GM12874 (cell line): ENCODE results near the gene FOXG1.

Source experiments
- TF ChIP-seq, protein P1 (sequence below): IDR thresholded peaks from 2 replicates; pipeline ENCODE4 v1.5.1; 2011; ENCODE audit warnings: low read depth, mild to moderate bottlenecking, control low read depth, low read length, moderate library complexity; ENCODE audit not compliant: insufficient read depth

Gene FOXG1

DNA sequence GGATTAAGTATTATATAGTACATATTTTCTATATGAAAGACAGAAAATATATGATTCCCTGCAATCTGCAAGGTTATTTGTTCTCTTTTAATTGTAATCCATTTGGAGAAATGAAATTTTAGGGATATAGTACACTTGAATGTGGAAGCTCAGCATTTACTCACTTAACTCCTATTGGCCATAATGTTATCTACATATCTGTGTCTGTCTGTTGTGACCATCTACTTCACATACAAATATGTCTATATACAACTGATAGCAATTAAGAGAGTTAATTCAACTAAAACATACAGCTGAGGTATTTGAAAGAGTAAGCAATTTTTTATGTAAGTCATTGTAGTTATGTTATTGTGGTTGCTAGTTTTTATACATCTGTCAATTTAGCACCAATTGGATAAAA is 12.9 kb downstream of the FOXG1 start:
- TF ChIP-seq, protein P1, sequence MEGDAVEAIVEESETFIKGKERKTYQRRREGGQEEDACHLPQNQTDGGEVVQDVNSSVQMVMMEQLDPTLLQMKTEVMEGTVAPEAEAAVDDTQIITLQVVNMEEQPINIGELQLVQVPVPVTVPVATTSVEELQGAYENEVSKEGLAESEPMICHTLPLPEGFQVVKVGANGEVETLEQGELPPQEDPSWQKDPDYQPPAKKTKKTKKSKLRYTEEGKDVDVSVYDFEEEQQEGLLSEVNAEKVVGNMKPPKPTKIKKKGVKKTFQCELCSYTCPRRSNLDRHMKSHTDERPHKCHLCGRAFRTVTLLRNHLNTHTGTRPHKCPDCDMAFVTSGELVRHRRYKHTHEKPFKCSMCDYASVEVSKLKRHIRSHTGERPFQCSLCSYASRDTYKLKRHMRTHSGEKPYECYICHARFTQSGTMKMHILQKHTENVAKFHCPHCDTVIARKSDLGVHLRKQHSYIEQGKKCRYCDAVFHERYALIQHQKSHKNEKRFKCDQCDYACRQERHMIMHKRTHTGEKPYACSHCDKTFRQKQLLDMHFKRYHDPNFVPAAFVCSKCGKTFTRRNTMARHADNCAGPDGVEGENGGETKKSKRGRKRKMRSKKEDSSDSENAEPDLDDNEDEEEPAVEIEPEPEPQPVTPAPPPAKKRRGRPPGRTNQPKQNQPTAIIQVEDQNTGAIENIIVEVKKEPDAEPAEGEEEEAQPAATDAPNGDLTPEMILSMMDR: no peak

DNA sequence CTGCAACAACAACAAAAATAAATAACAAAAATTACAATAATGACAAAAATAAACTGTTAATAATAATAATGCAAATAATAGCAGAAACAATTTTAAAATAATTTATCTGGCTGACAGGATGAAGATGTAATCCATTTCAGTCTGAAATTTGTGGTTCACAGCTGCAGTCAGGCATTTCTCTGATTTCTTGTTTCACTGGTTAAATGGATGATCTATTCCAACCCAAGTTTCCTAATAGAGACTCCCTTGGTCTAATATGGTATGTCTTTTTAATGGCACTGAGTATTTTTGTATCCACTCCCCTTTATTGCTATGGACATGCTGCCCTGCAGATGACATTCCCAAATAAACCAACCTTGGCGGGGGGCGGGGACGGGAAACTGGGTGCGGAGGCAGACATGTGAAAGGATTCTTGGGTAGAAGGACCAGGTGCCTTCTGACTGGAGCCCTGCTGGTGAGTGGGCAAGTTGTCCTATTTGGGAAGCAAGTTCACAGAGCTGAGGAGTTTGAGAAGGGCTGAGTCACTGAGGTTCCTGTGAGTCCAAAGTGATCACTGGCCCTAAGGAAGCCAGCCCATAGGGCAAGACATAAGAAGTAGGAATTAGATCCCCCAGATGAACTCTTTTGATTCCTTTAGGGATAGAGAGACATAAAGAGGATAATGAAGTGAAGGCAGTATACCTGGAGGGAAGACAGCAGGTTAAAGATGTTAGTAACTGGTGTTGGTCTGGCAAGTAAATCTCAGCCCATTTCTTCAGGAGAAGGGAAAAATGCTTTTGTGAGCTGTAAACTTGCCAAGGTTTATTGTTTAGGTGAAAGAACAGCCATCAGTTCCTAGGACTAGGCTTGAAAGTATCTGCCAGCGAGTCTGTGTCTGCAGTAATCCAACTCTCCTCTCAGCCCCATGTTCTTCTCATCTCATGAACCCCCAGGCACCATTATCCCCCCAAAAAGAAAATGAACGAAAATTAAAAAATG is 14.5 kb downstream of the FOXG1 start:
- TF ChIP-seq, protein P1: no peak

DNA sequence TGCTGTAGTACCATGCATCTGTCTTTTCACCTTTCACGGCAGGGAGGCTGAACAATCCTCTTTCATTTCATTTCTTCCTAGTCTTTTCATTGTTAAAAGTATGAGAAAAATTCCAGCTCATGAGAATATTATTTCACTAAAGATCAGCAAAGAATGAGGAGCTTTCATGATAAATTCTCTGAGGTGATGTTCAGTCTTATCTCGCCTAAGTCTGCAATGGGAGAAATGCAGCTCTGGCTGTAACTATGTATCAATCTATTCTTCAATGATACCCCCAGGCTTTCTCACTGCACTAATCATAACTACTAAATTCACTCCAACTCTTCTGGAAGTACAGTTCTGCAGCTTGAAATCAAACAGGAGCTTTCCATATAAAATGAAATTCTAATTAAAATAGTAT is 15.7 kb downstream of the FOXG1 start:
- TF ChIP-seq, protein P1: no peak

DNA sequence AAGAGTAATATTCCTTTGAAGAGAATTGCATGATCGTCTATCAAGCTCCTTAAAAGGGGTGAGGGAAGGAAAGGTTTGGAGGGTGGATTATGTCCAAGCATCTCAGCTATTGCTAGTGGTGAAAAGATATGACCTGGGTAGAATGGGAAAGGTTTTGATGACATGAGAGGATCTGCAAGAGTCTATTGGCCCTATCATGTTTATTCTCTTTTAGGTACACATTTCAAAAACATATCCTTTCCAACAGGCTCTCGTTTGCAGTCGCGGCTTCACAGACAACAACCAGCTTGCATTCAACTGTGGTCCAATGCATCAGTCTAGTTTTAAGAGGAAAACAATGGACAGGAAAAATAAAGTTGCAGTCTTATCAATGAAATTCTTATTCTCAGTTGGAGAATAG is 17.1 kb downstream of the FOXG1 start:
- TF ChIP-seq, protein P1: no peak

GRCh38 chr14:28784096-28785048 is 17.8 kb downstream of the FOXG1 start:
- TF ChIP-seq, protein P1: no peak

DNA sequence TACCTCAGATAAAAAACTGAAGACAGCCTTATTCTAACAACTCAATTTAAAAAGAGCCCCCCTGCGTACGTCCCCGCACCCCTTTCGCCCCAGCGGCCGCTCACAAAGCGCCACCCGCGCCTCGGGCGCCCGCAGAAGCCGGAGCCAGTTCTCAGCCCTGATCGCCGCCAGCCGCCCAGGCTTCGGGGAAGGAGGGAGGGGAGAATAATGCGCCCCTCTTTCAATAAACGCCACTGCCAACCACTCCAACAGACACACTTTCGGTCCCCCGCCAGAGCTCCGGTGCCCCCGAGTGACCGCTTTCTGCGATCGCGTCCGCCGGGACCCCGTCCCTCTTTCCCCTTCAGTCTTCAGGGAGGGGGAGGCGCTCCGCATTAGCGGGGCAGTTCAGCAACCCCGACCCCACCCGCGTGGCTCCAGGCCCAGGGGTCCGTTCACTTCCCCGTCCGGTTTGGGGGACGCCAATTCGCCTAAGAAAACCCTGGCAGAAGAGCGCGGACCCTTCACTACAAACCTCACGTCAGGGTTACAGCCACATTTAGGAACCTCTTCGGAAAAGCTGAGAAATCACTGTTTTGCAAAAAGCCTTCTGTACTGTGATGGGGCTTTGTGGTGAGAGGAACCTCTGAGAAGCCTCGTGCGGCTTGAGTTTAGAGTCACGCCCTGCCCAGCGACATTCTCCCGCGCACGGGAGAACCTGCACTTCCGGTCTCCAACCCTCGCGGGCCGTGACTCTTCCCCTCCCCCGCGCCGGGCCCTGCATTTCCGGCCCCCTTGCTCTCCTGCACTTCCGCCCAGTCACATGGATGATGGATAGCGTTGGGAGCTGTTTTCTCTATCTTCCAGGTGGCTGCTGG is 18.7 kb downstream of the FOXG1 start:
- TF ChIP-seq, protein P1: no peak
